HG02798 (cell line): ENCODE measurements around the gene GRIN2C.

Source experiments
- ATAC-seq: cut with Tn5 transposase; IDR thresholded peaks from one replicate; pipeline ENCODE4 v1.9.1; 2021; ENCODE audit warnings: mild to moderate bottlenecking; ENCODE audit not compliant: unreplicated experiment, poor library complexity

GRIN2C gene

DNA sequence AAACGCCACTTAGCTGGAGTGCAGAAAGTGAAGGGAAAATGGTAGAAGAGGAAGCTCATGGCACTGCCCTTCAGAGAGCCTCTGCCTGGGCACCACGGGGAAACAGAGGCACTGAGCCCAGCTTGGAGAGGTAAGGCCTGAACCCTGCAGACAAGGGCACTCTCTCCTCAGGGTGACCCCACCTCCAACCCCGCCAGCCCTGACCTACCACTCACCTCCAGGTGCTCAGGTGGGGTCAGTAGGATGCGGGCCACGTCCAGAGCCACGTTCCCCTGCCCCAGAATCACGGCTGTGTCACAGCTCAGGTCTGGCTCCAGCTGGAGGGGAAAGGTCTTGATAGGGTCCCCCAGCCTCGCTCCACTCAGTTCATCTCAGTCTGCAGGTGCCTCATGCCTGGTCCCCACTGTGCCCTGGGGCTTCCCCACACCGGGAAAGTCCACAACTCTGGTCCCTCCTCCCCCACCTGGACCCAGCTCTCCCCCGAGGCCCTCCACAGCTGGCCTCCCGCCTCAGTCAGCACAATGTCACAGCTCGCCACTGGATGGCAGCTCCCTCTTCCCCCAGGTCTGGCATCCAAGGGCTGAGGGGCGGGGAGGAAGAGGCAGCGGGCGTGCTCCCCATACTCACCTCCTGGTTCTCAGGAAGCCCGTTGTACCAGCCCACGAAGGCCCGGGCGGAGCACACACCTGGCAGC lies 6.0 kb upstream of the GRIN2C start:
- no peak for ATAC-seq

DNA sequence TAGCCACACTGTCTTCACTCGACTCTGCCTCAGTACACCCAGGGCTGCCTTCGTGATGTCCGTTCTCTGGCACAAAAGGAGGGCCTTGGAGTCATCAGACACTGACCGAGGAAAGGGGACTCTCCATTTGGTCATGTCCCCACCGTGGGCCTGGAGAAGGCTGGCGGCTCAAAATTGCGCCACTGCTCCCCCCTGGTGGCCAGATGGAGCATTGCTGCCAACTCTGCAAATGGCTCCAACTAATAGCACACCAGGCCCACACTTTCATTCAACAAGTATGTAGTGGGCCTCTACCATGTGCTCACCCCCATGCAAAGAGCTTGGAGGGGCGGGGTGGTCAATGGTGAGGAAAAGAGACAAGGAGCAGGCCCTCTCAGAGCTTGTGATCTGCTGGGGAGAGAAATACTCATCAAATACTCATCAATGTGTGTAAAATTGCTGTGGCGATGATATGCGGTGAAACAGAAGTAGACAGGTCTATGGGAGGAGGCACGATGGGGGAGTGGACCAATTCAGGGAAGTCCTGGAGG lies 5.2 kb upstream of the GRIN2C start:
- no peak for ATAC-seq

DNA sequence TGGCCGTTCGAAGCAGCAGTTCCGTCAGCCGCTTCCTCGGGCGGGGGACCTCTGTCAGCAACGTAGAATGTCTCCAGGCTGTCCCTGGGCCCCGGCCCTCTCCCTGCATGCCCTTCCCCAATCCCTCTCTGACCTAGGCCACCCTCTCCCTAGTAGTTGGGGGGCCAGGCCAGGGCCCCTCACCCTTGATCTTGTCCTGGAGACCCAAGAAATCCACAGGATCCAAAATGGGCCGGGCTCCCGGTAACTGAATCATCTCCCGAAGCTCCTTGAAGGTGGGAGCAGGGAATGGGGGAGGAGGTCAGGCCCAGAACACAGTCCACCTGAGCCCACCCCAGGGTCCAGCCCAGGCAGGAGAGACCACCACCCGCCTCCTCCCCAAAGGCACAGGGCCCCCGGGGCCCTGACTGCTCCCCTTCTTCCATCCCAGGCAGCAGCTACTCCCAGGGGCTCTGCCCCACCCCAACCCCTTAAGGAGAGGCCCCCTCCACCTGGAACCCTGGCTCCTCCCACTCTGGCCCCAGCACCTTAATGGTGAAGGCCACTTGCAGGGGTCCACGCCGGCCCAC lies 4.7 kb upstream of the GRIN2C start:
- ATAC-seq: no peak

- ATAC-seq: no peak
These were observed 4.0 kb upstream of the GRIN2C start for GRCh38 chr17:74863420-74864296.

GRCh38 chr17:74862919-74863318 lies 3.2 kb upstream of the GRIN2C start:
- no peak for ATAC-seq

GRCh38 chr17:74862108-74862901 lies 2.6 kb upstream of the GRIN2C start:
- ATAC-seq: no peak

DNA sequence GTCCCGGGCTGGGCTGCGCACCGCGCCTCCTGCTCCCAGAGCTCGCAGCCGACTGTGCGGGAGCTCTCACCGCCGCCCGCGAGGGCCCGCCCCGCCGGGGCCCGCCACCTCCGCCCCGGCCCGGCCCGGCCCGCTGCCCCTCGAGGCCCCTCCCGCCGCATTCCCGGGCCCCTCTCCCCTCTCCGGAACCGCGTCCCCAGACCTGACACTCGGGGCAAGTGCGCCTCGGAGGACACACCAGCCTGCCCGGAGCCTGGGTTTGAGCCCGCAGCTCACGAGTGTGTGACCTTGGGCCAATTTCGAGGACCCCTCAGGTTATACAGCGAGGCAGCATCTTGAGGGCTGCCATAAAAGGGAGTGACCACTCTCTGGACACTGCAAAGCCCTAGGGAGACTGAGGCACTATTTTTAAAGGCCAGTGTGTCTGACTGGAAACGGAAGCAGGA lies 2.0 kb upstream of the GRIN2C start:
- no peak for ATAC-seq

GRCh38 chr17:74860872-74861661 lies 1.4 kb upstream of the GRIN2C start:
- no peak for ATAC-seq

DNA sequence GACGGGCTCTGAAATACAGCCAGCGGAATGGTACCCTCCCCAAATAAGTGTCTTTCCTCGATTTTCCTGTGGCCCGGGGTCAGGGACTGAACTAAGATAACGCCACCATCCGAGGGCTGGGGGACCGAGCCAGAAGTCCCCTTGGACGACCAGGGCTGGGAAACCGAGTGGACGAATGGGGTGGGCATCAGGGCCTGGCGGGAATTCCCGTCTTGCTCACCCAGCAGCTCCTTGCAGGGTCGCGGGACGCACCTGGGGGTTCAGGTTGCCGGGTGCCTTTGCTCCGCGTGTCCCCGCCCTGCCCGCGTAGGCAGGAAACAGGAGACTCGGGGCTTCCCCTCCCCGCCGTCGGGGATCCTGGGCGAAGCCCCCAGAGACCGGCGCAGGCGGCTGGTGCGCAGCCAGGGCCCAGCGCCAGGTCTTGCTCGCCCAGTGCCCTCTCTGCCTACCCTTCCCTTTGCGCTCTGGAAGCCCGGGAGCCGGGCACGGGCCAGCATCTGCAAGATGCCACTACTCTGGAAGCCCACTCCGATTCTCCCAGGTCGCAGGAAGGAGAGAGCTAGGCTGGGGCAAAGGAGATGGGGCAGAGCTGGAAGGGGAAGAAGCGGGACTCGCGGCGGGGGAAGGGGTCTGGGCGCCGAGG lies 665 bp upstream of the GRIN2C start:
- ATAC-seq: no peak

DNA sequence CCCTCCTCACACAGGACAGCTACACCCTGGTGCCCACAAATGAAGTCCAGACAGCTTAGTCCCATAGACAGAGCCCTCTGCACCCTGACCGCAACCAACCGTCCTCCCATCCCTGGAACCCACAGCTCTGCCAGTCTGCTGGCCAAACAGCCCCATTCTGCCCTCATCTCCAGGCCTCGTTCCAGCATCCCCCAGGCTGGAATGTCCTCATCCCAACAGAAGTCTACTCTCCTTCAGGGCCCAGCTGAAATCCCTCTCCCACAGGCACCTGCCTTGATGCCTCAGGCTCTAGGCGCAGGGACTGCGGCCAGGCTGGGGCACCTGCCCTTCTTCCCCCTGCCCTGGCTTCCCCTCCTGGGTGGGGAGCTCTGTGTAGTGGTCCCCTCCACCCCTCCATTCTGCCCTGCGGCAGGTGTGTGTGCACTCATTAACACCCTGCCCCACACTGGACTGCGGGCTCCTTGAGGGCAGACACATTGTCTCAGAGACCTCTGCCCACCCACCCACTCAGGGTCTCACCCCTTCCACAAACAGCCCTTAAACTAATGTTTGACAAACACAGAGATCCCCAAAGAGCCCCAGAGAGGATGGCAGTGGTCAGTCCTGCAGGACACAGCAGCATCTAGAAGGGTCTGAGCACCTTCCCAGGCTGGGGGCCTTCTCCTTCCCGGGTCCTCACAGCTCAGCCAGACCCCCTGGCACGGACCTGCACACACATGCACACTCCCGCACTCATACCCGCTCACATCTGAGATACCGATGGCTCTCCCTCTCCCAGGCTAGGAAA lies 820 bp downstream of the GRIN2C start:
- ATAC-seq: no peak

GRCh38 chr17:74857191-74857590 lies 2.5 kb downstream of the GRIN2C start:
- ATAC-seq: no peak

DNA sequence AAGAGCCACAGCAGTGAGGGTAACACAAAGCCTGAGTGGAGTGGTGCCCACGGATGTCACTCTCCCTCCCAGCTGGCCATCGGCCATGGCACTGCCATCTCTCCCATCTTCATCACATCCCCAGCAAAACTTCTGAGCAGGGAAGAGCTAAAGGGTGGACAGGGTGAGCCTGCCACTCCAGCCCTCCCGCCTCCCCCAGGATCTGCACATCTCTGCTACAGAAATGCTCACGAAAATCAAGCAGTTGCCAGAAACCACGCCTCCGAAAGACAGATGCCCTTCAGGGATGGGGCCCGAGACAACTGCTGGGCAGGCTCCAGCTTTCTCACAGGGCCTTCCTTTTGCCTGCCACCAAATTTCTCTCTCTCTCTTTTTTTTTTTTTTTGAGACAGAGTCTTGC lies 3.6 kb downstream of the GRIN2C start:
- no peak for ATAC-seq

DNA sequence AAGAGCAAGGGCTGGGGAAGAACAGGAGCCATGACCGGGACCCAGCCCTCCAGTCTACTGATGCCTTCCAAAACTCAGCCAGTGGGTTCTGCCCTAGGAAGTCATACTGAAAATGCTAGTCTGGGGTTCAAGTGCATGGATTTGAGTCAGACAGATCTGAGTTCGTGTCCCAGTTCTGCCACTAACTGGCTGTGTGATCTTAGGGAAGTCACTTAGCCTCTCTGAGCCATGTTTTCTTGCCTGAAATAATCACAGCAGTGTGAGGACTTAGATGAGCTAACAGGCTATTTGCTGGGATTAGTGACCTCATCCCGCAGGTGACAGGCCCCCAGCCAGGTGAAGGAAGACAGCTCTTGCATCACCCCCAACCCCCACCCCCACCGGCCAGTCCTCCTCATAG lies 4.4 kb downstream of the GRIN2C start:
- ATAC-seq: no peak

- no peak for ATAC-seq
These were observed 4.9 kb downstream of the GRIN2C start for GRCh38 chr17:74854792-74855191.

GRCh38 chr17:74853669-74854068 lies 6.0 kb downstream of the GRIN2C start:
- no peak for ATAC-seq

GRCh38 chr17:74853048-74853397 lies 6.7 kb downstream of the GRIN2C start:
- ATAC-seq: no peak

GRCh38 chr17:74852237-74853047 lies 7.2 kb downstream of the GRIN2C start:
- ATAC-seq: no peak
